ENCODE data around the gene VPS41.
"Not testable (repeated sequence)": the region's sequence is repeated elsewhere in the genome, so short reads cannot be mapped to it uniquely, and the experiment has no call there.

The VPS41 gene

GRCh38 chr7:38855386-38855785, 53.6 kb downstream of the VPS41 start:
- DNase-seq (ENCODE audit: low read depth in 2 of 2): no peak

- DNase-seq (ENCODE audit: low read depth in 2 of 2): not testable (repeated sequence)
These were observed 54.0 kb downstream of the VPS41 start for GRCh38 chr7:38854947-38855346.

DNA sequence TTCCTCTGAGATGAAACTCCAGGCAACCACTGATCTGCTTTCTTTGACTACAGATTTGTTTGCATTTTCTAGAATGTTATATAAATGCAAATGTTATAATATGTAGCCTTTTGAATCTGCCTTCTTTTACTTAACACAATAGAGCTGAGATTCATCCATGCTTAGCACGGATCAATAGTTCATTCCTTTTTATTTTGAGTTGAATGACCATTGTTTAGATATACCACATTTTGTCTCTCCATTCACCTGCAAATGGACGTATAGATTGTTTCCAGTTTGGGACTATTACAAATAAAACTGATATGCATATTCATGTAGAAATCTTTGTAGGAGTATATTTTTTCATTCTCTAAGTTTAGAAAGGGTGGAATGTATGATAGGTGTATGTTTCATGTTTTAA, 57.7 kb downstream of the VPS41 start:
- no peak for DNase-seq (ENCODE audit: low read depth in 2 of 2)

DNA sequence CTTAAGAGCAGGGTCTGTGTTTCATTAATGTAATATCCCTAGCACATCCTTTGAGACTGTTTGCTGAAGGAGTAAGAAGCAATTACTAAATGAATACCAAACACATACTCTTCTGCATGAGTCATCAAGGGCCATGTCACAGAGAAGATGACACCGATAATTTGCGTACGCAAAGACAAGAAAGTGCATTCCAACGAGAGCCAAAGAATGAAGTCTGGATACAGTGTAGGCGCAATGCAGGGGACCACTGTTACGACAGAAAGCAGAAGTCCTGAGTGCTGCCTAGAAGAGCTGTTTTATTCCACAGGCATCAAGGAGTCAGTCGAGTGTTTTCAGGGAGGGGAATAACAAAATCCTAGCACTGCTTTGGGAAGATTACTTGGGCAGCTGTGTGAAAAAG, 62.7 kb downstream of the VPS41 start:
- DNase-seq (ENCODE audit: low read depth in 2 of 2): no peak

DNA sequence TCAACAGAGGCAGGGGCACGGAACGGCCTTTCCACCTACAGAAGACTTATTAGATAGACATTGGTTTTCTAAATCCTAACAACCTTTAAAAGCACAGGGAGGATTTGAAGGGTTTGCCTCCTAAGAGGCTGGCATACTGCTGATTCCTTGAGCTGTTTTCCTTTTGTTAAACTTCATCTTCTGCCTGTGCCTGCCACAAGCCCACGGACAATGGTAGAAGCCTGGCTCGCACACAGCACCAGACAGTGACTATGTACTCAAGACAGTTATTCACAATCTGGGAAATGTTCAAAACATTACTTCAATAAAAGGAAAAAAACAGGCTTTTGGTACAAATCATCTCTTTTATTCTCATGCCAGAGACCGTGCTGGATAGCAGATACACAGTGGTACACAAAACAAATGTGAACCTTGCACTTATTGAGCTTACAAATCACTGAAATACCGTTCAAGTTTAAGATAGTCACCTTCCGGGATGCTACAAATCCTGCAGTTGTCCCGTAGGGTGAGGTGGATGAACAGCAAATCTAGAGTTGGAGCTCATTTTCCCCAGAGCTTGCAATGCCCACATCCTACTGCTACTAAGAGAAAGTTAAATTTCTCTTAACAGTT, 63.9 kb downstream of the VPS41 start:
- no peak for DNase-seq (ENCODE audit: low read depth in 2 of 2)

DNA sequence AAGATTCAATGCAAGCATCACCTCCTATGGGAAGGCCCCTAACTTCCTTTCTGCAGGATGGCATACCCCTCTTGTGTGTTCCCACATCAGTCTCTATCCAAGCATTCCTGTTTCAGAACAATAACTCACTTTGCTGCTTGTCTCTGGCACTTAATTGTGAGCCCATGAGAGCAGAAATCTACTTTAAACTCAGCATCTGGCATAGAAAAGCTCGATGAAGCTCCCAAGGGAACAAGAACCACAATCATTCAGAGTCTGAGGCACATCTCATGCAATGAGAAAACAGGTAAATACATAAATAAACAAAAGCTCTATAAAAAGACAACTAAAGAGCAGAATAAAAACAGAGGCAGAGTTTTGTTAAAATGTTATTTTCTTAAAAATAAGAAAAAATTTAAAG, 66.2 kb downstream of the VPS41 start:
- DNase-seq (ENCODE audit: low read depth in 2 of 2): no peak

DNA sequence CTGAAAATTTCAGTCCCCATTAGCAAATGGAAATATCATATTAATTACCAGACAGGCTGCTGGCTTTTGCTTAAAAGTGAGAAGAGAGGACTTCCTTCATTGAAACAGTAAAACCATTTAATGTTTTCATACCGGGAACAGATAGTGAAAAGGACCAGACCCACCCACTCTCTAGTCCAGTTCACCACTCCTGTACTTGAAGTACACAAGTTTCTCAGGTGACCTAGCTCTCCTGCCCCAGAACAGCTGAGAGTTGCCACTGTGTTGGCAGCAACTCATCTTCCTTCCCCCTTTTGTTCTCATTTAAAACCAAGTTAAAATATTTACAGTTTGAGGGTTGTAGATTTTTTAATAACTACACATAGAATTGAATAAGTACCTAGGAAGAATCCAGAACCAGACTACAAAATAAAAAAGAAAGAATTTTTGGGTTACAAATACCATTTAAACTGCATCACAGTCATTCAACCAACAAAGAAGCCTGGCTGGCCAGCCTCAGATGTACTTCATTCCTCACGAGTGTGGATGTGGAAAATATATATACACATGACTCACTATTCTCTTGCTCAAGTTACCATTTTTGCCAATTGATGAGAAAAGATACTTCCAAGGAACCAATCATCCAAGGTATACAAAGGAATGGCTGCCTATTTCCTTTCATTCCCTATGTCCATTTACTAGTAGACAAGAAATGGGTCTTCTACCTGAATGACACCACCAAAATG, 68.1 kb downstream of the VPS41 start:
- DNase-seq (ENCODE audit: low read depth in 2 of 2): no peak

- DNase-seq (ENCODE audit: low read depth in 2 of 2): no peak
These were observed 69.1 kb downstream of the VPS41 start for GRCh38 chr7:38839851-38840250.

- DNase-seq (ENCODE audit: low read depth in 2 of 2): no peak
These were observed 70.1 kb downstream of the VPS41 start for GRCh38 chr7:38838725-38839385.

GRCh38 chr7:38834357-38834756, 74.6 kb downstream of the VPS41 start:
- no peak for DNase-seq (ENCODE audit: low read depth in 2 of 2)

- DNase-seq (ENCODE audit: low read depth in 2 of 2): no peak
These were observed 75.7 kb downstream of the VPS41 start for GRCh38 chr7:38833329-38833728.

GRCh38 chr7:38831259-38831996, 77.6 kb downstream of the VPS41 start:
- DNase-seq (ENCODE audit: low read depth in 2 of 2): no peak

- no peak for DNase-seq (ENCODE audit: low read depth in 2 of 2)
These were observed 78.2 kb downstream of the VPS41 start for GRCh38 chr7:38830826-38831225.

GRCh38 chr7:38829488-38830165, 79.4 kb downstream of the VPS41 start:
- DNase-seq (ENCODE audit: low read depth in 2 of 2): no peak

DNA sequence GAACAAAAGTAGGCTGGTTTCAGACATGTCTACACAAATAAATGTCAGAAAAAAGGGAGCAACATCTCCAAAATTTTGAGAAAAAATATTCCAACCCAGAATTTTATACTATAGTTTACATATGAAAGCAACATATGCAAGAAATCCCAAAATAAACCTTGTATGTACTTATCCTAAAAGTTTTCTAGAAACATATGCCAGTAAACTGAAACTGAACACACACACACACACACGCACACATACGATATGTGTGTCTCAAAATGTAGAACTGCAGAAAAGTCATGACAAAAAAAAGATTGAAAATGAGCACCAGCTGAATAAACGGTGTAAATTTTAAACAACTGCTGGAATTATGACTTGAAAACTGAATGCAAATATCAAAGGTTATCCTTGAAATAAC, 81.0 kb downstream of the VPS41 start:
- no peak for DNase-seq (ENCODE audit: low read depth in 2 of 2)

- DNase-seq (ENCODE audit: low read depth in 2 of 2): no peak
These were observed 83.1 kb downstream of the VPS41 start for GRCh38 chr7:38825721-38826440.

DNA sequence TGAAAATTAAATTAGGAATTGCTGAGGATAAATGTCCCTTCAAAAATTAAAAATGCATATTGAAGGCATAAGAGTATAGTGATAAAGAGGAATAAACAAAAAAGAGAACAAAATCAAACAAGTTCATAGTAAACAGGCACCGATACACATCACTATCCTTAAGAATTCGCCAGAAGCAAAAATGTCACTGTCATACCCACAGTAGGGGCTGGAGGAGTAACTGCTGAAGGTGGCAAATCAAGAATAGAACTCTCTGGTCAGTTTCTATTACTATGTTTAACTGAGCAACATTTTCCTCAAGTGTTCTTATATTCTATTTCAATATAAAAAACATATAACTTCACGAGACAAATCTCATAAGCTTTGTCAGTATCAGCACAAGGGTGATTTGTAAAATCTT, 84.0 kb downstream of the VPS41 start:
- DNase-seq (ENCODE audit: low read depth in 2 of 2): no peak

GRCh38 chr7:38822549-38822948, 86.4 kb downstream of the VPS41 start:
- no peak for DNase-seq (ENCODE audit: low read depth in 2 of 2)

- DNase-seq (ENCODE audit: low read depth in 2 of 2): no peak
These were observed 88.4 kb downstream of the VPS41 start for GRCh38 chr7:38820571-38820970.

DNA sequence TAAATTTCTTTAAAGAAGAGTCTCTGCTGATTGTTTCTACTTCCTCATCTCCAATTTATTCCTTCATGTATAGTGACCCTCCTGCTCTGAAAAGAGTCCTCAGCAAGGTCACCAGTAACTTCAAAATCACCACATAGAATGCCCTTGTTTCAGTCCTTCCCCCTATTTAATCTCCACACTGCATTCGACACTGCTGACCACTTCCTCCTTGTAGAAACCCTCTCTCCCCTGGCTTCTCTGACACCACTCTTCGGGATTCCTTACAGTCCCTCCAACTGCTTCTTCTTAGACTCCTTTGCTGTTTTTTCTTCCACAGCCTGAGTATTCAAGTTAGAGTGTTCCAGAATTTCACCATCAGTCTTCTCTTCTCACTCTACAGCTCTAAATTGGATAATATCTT, 89.5 kb downstream of the VPS41 start:
- no peak for DNase-seq (ENCODE audit: low read depth in 2 of 2)

- DNase-seq (ENCODE audit: low read depth in 2 of 2): no peak
These were observed 91.5 kb downstream of the VPS41 start for GRCh38 chr7:38817526-38817925.

Data from stimulated activated CD8-positive, alpha-beta memory T cell treated with anti-CD3 and anti-CD28 coated beads, Interleukin-2, amount 100 ng/mL, for 48 hours (primary cell).